ENCODE results near the gene BMP4. TPM values are rescaled to one million over a fixed set of nuclear protein-coding genes. Genes with fewer than 3 reads are reported as not detected.

The BMP4 gene
- total and polyA plus RNA-seq, 2 of the 13 experiments (the other 11 are each of a cell fraction or from before 2014, with no cell fraction given): 56.4 to 169 TPM

DNA sequence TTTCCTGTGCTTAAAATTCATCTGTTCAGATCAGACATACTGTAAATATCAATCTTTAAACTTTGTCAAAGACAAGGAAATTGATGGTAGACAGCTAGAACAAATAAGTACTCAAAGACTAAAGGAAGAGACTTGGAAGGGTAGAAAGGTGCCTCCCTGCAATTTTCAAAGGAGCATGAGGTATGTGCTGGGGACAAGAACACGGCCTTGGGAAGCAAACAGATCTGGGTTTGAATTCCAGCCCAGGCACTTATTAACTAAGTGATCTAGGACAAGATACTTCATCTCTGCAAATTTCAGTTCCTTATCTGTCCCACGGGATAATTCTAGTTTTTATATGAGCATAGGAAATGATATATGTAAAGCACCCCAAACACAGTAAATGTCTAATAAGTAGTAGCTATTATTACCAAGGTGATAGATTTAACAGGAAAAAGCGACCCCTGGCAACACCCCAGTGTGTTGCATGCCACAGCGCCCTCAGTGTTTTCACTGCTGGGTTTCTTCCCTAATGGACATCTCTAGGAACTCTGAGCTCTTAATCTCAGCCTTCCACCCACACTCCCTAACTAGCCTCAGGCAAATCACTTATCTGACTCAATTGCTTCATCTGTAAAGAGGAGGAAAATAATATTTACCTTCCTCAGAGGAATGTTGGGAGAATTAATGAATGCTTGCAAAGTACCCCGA lies 44.7 kb upstream of the BMP4 start (continued):
- TF ChIP-seq, protein P1, sequence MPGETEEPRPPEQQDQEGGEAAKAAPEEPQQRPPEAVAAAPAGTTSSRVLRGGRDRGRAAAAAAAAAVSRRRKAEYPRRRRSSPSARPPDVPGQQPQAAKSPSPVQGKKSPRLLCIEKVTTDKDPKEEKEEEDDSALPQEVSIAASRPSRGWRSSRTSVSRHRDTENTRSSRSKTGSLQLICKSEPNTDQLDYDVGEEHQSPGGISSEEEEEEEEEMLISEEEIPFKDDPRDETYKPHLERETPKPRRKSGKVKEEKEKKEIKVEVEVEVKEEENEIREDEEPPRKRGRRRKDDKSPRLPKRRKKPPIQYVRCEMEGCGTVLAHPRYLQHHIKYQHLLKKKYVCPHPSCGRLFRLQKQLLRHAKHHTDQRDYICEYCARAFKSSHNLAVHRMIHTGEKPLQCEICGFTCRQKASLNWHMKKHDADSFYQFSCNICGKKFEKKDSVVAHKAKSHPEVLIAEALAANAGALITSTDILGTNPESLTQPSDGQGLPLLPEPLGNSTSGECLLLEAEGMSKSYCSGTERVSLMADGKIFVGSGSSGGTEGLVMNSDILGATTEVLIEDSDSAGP (CRISPR knock-in tag; IDR thresholded peaks at IDR 0.05; ENCODE audit: borderline replicate concordance): no peak
- TF ChIP-seq, protein P2, sequence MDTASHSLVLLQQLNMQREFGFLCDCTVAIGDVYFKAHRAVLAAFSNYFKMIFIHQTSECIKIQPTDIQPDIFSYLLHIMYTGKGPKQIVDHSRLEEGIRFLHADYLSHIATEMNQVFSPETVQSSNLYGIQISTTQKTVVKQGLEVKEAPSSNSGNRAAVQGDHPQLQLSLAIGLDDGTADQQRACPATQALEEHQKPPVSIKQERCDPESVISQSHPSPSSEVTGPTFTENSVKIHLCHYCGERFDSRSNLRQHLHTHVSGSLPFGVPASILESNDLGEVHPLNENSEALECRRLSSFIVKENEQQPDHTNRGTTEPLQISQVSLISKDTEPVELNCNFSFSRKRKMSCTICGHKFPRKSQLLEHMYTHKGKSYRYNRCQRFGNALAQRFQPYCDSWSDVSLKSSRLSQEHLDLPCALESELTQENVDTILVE (CRISPR knock-in tag; IDR thresholded peaks at IDR 0.05): no peak
- TF ChIP-seq, protein P3, sequence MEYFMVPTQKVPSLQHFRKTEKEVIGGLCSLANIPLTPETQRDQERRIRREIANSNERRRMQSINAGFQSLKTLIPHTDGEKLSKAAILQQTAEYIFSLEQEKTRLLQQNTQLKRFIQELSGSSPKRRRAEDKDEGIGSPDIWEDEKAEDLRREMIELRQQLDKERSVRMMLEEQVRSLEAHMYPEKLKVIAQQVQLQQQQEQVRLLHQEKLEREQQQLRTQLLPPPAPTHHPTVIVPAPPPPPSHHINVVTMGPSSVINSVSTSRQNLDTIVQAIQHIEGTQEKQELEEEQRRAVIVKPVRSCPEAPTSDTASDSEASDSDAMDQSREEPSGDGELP (IDR thresholded peaks at IDR 0.05; ENCODE audit: borderline replicate concordance, low read depth): no peak
- TF ChIP-seq, protein P4, sequence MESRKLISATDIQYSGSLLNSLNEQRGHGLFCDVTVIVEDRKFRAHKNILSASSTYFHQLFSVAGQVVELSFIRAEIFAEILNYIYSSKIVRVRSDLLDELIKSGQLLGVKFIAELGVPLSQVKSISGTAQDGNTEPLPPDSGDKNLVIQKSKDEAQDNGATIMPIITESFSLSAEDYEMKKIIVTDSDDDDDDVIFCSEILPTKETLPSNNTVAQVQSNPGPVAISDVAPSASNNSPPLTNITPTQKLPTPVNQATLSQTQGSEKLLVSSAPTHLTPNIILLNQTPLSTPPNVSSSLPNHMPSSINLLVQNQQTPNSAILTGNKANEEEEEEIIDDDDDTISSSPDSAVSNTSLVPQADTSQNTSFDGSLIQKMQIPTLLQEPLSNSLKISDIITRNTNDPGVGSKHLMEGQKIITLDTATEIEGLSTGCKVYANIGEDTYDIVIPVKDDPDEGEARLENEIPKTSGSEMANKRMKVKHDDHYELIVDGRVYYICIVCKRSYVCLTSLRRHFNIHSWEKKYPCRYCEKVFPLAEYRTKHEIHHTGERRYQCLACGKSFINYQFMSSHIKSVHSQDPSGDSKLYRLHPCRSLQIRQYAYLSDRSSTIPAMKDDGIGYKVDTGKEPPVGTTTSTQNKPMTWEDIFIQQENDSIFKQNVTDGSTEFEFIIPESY (CRISPR knock-in tag; IDR thresholded peaks at IDR 0.05): peak; percentile 39; the same call in 1 of the 2 replicates
- TF ChIP-seq, protein P5, sequence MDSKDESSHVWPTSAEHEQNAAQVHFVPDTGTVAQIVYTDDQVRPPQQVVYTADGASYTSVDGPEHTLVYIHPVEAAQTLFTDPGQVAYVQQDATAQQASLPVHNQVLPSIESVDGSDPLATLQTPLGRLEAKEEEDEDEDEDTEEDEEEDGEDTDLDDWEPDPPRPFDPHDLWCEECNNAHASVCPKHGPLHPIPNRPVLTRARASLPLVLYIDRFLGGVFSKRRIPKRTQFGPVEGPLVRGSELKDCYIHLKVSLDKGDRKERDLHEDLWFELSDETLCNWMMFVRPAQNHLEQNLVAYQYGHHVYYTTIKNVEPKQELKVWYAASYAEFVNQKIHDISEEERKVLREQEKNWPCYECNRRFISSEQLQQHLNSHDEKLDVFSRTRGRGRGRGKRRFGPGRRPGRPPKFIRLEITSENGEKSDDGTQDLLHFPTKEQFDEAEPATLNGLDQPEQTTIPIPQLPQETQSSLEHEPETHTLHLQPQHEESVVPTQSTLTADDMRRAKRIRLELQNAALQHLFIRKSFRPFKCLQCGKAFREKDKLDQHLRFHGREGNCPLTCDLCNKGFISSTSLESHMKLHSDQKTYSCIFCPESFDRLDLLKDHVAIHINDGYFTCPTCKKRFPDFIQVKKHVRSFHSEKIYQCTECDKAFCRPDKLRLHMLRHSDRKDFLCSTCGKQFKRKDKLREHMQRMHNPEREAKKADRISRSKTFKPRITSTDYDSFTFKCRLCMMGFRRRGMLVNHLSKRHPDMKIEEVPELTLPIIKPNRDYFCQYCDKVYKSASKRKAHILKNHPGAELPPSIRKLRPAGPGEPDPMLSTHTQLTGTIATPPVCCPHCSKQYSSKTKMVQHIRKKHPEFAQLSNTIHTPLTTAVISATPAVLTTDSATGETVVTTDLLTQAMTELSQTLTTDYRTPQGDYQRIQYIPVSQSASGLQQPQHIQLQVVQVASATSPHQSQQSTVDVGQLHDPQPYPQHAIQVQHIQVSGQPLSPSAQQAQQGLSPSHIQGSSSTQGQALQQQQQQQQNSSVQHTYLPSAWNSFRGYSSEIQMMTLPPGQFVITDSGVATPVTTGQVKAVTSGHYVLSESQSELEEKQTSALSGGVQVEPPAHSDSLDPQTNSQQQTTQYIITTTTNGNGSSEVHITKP (CRISPR knock-in tag; IDR thresholded peaks at IDR 0.05; ENCODE audit: low read depth): no peak
- no peak for TF ChIP-seq POLR2AphosphoS5 (IDR thresholded peaks at IDR 0.05; ENCODE audit: low read depth, low read length)
- no peak for TF ChIP-seq ZNF138 (CRISPR knock-in tag; IDR thresholded peaks at IDR 0.05; ENCODE audit: low read depth)
- TF ChIP-seq RFXANK (CRISPR knock-in tag; IDR thresholded peaks at IDR 0.05): no peak
- no peak for TF ChIP-seq NR2F6 (IDR thresholded peaks at IDR 0.05)
- TF ChIP-seq NR2F6 (CRISPR knock-in tag; IDR thresholded peaks at IDR 0.05): no peak
- TF ChIP-seq PHB2 (IDR thresholded peaks at IDR 0.05; ENCODE audit: partially characterized antibody): no peak
- TF ChIP-seq ZMYM2 (CRISPR knock-in tag; IDR thresholded peaks at IDR 0.05): no peak
- TF ChIP-seq ISL2 (CRISPR knock-in tag; IDR thresholded peaks at IDR 0.05): peak; percentile 25; the same call in 1 of the 2 replicates
- TF ChIP-seq ZNF10 (CRISPR knock-in tag; IDR thresholded peaks at IDR 0.05; ENCODE audit: borderline replicate concordance, low read depth): no peak
- TF ChIP-seq TCF12 (IDR thresholded peaks at IDR 0.05): no peak
- no peak for TF ChIP-seq TCF12 (CRISPR knock-in tag; IDR thresholded peaks at IDR 0.05)
- TF ChIP-seq KLF11 (CRISPR knock-in tag; IDR thresholded peaks at IDR 0.05): no peak
- TF ChIP-seq HOXA3 (CRISPR knock-in tag; IDR thresholded peaks at IDR 0.05): no peak
- no peak for TF ChIP-seq ZNF607 (CRISPR knock-in tag; IDR thresholded peaks at IDR 0.05; ENCODE audit: borderline replicate concordance)
- TF ChIP-seq NCOA2 (CRISPR knock-in tag; IDR thresholded peaks at IDR 0.05): peak; percentile 61
- no peak for TF ChIP-seq HHEX (CRISPR knock-in tag; IDR thresholded peaks at IDR 0.05)
- TF ChIP-seq TP53 (CRISPR knock-in tag; conservative IDR thresholded peaks at IDR 0.05): no peak
- TF ChIP-seq SAFB2 (CRISPR knock-in tag; IDR thresholded peaks at IDR 0.05; ENCODE audit: borderline replicate concordance, low read depth): no peak

Measured in HepG2 (cell line).